MG63 (cell line): Measurements from ENCODE around the gene KCTD1. TPM values are rescaled to one million over a fixed set of nuclear protein-coding genes. Genes with fewer than 3 reads are reported as not detected.

ENCODE experiments used
- DNase-seq: peaks from one replicate; pipeline ENCODE4 v3.0.0-alpha.2; 2020
- H3K27me3 ChIP-seq: fragments of 250-450 bp; sonication (Bioruptor Pico); 2 replicates; pipeline ENCODE4 v1.5.1; 2020; ENCODE audit warnings: mild to moderate bottlenecking, moderate library complexity
- H3K36me3 ChIP-seq: fragments of 250-450 bp; sonication (Bioruptor Pico); 2 replicates; pipeline ENCODE4 v1.5.1; 2020; ENCODE audit warnings: mild to moderate bottlenecking, moderate library complexity
- H3K4me3 ChIP-seq: fragments of 250-450 bp; sonication (Bioruptor Pico); 2 replicates; pipeline ENCODE4 v1.5.1; 2020; ENCODE audit warnings: mild to moderate bottlenecking, moderate library complexity
- H3K9me3 ChIP-seq: fragments of 250-450 bp; sonication (Bioruptor Pico); 2 replicates; pipeline ENCODE4 v1.5.1; 2020; ENCODE audit warnings: mild to moderate bottlenecking, moderate library complexity
- total RNA-seq: library from RNA; depleted of rRNA; stranded (reverse); fragments of >200 nt; shearing (Covaris generic); gene quantifications from 2 replicates; pipeline ENCODE4 v1.2.3, GENCODE V29; 2014; ENCODE audit warnings: low replicate concordance

The KCTD1 gene
- total RNA-seq, 1 experiment from 2014 or later, result 14.5 TPM

GRCh38 chr18:26436176-26437051 lies 111.9 kb downstream of the KCTD1 start:
- no peaks in the 10 kb centered on the region for H3K36me3 ChIP-seq
- H3K9me3 ChIP-seq, result no peaks in the 10 kb centered on the region
- H3K27me3 ChIP-seq, result no peaks in the 10 kb centered on the region
- H3K4me3 ChIP-seq, result no peak overlapping the region
- no peak for DNase-seq

GRCh38 chr18:26435415-26436095 lies 112.8 kb downstream of the KCTD1 start:
- no peak for DNase-seq
- Histone ChIP-seq H3K27me3 (no peaks in the 10 kb centered on the region), H3K4me3 (no peak overlapping the region), H3K9me3 (no peaks in the 10 kb centered on the region), H3K36me3 (no peaks in the 10 kb centered on the region)

- no peaks in the 10 kb centered on the region for H3K27me3 ChIP-seq
- H3K36me3 ChIP-seq, result no peaks in the 10 kb centered on the region
- no peak for DNase-seq
- H3K9me3 ChIP-seq, result no peaks in the 10 kb centered on the region
- H3K4me3 ChIP-seq, result no peak overlapping the region
Measured at GRCh38 chr18:26434887-26435286, 113.5 kb downstream of the KCTD1 start.

- DNase-seq, result no peak
- H3K4me3 ChIP-seq, result no peak overlapping the region
- H3K9me3 ChIP-seq, result no peaks in the 10 kb centered on the region
- H3K36me3 ChIP-seq, result no peaks in the 10 kb centered on the region
- H3K27me3 ChIP-seq, result no peaks in the 10 kb centered on the region
Measured at GRCh38 chr18:26432651-26433424, 115.5 kb downstream of the KCTD1 start.

- H3K9me3 ChIP-seq, result no peaks in the 10 kb centered on the region
- no peak overlapping the region for H3K4me3 ChIP-seq
- H3K36me3 ChIP-seq, result no peaks in the 10 kb centered on the region
- no peaks in the 10 kb centered on the region for H3K27me3 ChIP-seq
- peak; percentile 58 for DNase-seq
Measured at GRCh38 chr18:26429535-26430226, 118.7 kb downstream of the KCTD1 start.

- no peak for DNase-seq
- Histone ChIP-seq H3K9me3 (no peaks in the 10 kb centered on the region), H3K36me3 (no peaks in the 10 kb centered on the region), H3K4me3 (no peak overlapping the region), H3K27me3 (no peaks in the 10 kb centered on the region)
Measured at GRCh38 chr18:26425148-26425531, 123.2 kb downstream of the KCTD1 start.

GRCh38 chr18:26424428-26425147 lies 123.8 kb downstream of the KCTD1 start:
- Histone ChIP-seq H3K9me3 (no peaks in the 10 kb centered on the region), H3K36me3 (no peaks in the 10 kb centered on the region), H3K4me3 (no peak overlapping the region), H3K27me3 (no peaks in the 10 kb centered on the region)
- DNase-seq, result no peak

GRCh38 chr18:26422472-26423162 lies 125.7 kb downstream of the KCTD1 start:
- no peaks in the 10 kb centered on the region for H3K36me3 ChIP-seq
- no peak for DNase-seq
- no peak overlapping the region for H3K4me3 ChIP-seq
- no peaks in the 10 kb centered on the region for H3K27me3 ChIP-seq
- H3K9me3 ChIP-seq, result no peaks in the 10 kb centered on the region

GRCh38 chr18:26421931-26422330 lies 126.4 kb downstream of the KCTD1 start:
- no peaks in the 10 kb centered on the region for H3K9me3 ChIP-seq
- no peak for DNase-seq

GRCh38 chr18:26421503-26421902 lies 126.8 kb downstream of the KCTD1 start:
- no peaks in the 10 kb centered on the region for H3K9me3 ChIP-seq
- H3K4me3 ChIP-seq, result no peak overlapping the region
- H3K27me3 ChIP-seq, result no peaks in the 10 kb centered on the region
- H3K36me3 ChIP-seq, result no peaks in the 10 kb centered on the region
- DNase-seq, result no peak

More at GRCh38 chr18:26421931-26422330, 126.4 kb downstream of the KCTD1 start:
- Histone ChIP-seq H3K4me3 (no peak overlapping the region), H3K36me3 (no peaks in the 10 kb centered on the region), H3K27me3 (no peaks in the 10 kb centered on the region)

- Histone ChIP-seq H3K9me3 (no peaks in the 10 kb centered on the region), H3K36me3 (no peaks in the 10 kb centered on the region), H3K27me3 (no peaks in the 10 kb centered on the region), H3K4me3 (no peak overlapping the region)
- DNase-seq, result no peak
Measured at GRCh38 chr18:26419746-26420145, 128.6 kb downstream of the KCTD1 start.

- no peak for DNase-seq
- Histone ChIP-seq H3K36me3 (no peaks in the 10 kb centered on the region), H3K27me3 (no peaks in the 10 kb centered on the region), H3K4me3 (no peak overlapping the region), H3K9me3 (no peaks in the 10 kb centered on the region)
Measured at GRCh38 chr18:26418225-26418624, 130.1 kb downstream of the KCTD1 start.

GRCh38 chr18:26417190-26417589 lies 131.2 kb downstream of the KCTD1 start:
- no peak for DNase-seq
- Histone ChIP-seq H3K4me3 (no peak overlapping the region), H3K27me3 (no peaks in the 10 kb centered on the region)

GRCh38 chr18:26416652-26417150 lies 131.7 kb downstream of the KCTD1 start:
- Histone ChIP-seq H3K36me3 (no peaks in the 10 kb centered on the region), H3K27me3 (no peaks in the 10 kb centered on the region), H3K9me3 (no peaks in the 10 kb centered on the region), H3K4me3 (no peak overlapping the region)
- no peak for DNase-seq

More at GRCh38 chr18:26417190-26417589, 131.2 kb downstream of the KCTD1 start:
- no peaks in the 10 kb centered on the region for H3K9me3 ChIP-seq
- H3K36me3 ChIP-seq, result no peaks in the 10 kb centered on the region

GRCh38 chr18:26415631-26416030 lies 132.7 kb downstream of the KCTD1 start:
- Histone ChIP-seq H3K27me3 (no peaks in the 10 kb centered on the region), H3K36me3 (no peaks in the 10 kb centered on the region), H3K4me3 (no peak overlapping the region), H3K9me3 (no peaks in the 10 kb centered on the region)
- DNase-seq, result no peak
